ENCODE measurements around the gene POP7. TPM values are rescaled to one million over a fixed set of nuclear protein-coding genes. Genes with fewer than 3 reads are reported as not detected.
A peak's percentile ranks its signal among the peaks of the same experiment; 100 is the strongest.

Gene POP7
- total RNA-seq, 1 experiment from 2014 or later: 79.2 TPM

- Mint-ChIP-seq H3K9me3 (no peaks in the 10 kb centered on the region), H3K4me3 (no peak overlapping the region), H3K36me3 (peaks cover 18% of the 10 kb centered on the region), H3K27ac (peak overlapping the region; percentile 91), H3K27me3 (ENCODE audit: low read depth) (no peaks in the 10 kb centered on the region), H3K4me1 (peaks cover 11% of the 10 kb centered on the region)
- CTCF ChIA-PET: interaction anchor here (0.8 to 2.9 kb wide), 8 partner anchors 11 to 67 kb away, joined by 3 to 15 read pairs (median 5); partner anchors contain the start of genes MOSPD3 and POP7
- no peak for DNase-seq (ENCODE audit: low spot score)
- POLR2A ChIA-PET: interaction anchor here (1.1 to 2.0 kb wide), 3 partner anchors 26 to 67 kb away, joined by 3 to 9 read pairs (median 3); partner anchors contain the start of genes MOSPD3 and POP7
- no peak for ATAC-seq
- TF ChIP-seq ZMAT4 (CRISPR knock-in tag; IDR thresholded peaks at IDR 0.05) (no peak), IRF1 (CRISPR knock-in tag; IDR thresholded peaks at IDR 0.05) (no peak)
Measured at GRCh38 chr7:100679129-100679926, 26.6 kb upstream of the POP7 start.

- ATAC-seq (no peak), DNase-seq (ENCODE audit: low spot score) (no peak)
- ChIA-PET CTCF (interaction anchor here (0.6 to 2.9 kb wide), 12 partner anchors 12 to 172 kb away, joined by 3 to 15 read pairs (median 4); partner anchors contain the start of genes MOSPD3, POP7 and SLC12A9), POLR2A (interaction anchor here (0.7 to 2.0 kb wide), 6 partner anchors 23 to 67 kb away, joined by 3 to 10 read pairs (median 6); partner anchors contain the start of genes MOSPD3 and POP7)
- no peak for TF ChIP-seq ZNF512 (CRISPR knock-in tag; IDR thresholded peaks at IDR 0.05; ENCODE audit: borderline replicate concordance)
- no peak for TF ChIP-seq USF1 (CRISPR knock-in tag; IDR thresholded peaks at IDR 0.05)
- no peak for TF ChIP-seq ATF6 (CRISPR knock-in tag; IDR thresholded peaks at IDR 0.05)
- TF ChIP-seq NFATC4 (CRISPR knock-in tag; IDR thresholded peaks at IDR 0.05): no peak
- no peak for TF ChIP-seq FOXJ3 (CRISPR knock-in tag; IDR thresholded peaks at IDR 0.05; ENCODE audit: borderline replicate concordance)
- TF ChIP-seq JUN (CRISPR knock-in tag; IDR thresholded peaks at IDR 0.05): no peak
- H3K27ac Mint-ChIP-seq: peak overlapping the region; percentile 62; the same call in 1 of the 2 replicates
- H3K4me3 Mint-ChIP-seq: no peak overlapping the region
- H3K36me3 Mint-ChIP-seq: peaks cover 18% of the 10 kb centered on the region
- H3K4me1 Mint-ChIP-seq: peaks cover 11% of the 10 kb centered on the region
- no peaks in the 10 kb centered on the region for H3K9me3 Mint-ChIP-seq
- no peaks in the 10 kb centered on the region for H3K27me3 Mint-ChIP-seq (ENCODE audit: low read depth)
Measured at GRCh38 chr7:100679927-100680575, 25.9 kb upstream of the POP7 start.

- ChIA-PET CTCF (interaction anchor here (0.6 to 2.9 kb wide), 10 partner anchors 11 to 172 kb away, joined by 3 to 15 read pairs (median 4); partner anchors contain the start of genes MOSPD3 and SLC12A9), POLR2A (interaction anchor here (0.7 to 1.4 kb wide), 5 partner anchors 24 to 68 kb away, joined by 3 to 10 read pairs (median 5); partner anchors contain the start of gene MOSPD3)
- peaks cover 11% of the 10 kb centered on the region for H3K4me1 Mint-ChIP-seq
- no peak overlapping the region for H3K27ac Mint-ChIP-seq
- DNase-seq (ENCODE audit: low spot score): no peak
- no peaks in the 10 kb centered on the region for H3K27me3 Mint-ChIP-seq (ENCODE audit: low read depth)
- peaks cover 24% of the 10 kb centered on the region for H3K36me3 Mint-ChIP-seq
- no peak for ATAC-seq
- H3K9me3 Mint-ChIP-seq: no peaks in the 10 kb centered on the region
- no peak overlapping the region for H3K4me3 Mint-ChIP-seq
- TF ChIP-seq ERG (CRISPR knock-in tag; IDR thresholded peaks at IDR 0.05) (no peak), SMAD4 (CRISPR knock-in tag; IDR thresholded peaks at IDR 0.05) (no peak), USF1 (CRISPR knock-in tag; IDR thresholded peaks at IDR 0.05) (no peak), FOXP1 (CRISPR knock-in tag; IDR thresholded peaks at IDR 0.05; ENCODE audit: borderline replicate concordance) (0 out of 2 replicates have a peak, but pooled peaks have one; percentile 14)
Measured at GRCh38 chr7:100680576-100681271, 25.2 kb upstream of the POP7 start.

Measured in WTC11 (cell line).